Stimulated activated CD4-positive, alpha-beta T cell treated with anti-CD3 and anti-CD28 coated beads, Interleukin-15, amount 100 ng/mL, for 48 hours (primary cell): ENCODE data around the gene C22orf15.

ENCODE experiments used
- DNase-seq, 2 donors: peaks; one replicate each; pipeline ENCODE4 v3.0.0-alpha.2; 2020; ENCODE audit warnings: low read depth in 2 of 2

The C22orf15 gene

GRCh38 chr22:23787600-23787896 is 24.8 kb downstream of the C22orf15 start:
- no peak for DNase-seq

DNA sequence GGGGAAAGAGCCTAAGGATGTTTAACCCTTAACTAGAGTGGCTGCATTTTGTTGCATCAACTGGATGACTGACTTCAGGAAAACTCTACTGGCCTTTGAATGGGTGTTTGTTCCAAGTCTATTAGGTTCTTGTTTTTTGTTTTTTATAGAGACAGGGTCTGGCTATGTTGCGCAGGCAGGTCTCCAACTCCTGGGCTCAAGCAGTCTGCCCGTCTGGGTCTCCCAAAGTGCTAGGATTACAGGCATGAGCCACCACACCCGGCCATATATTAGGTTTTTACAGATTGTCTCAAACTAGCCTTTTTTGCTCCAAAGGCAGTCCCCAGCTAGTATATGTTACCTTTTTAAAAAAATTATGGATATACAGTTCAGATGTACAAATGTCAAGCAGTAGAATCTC is 25.1 kb downstream of the C22orf15 start:
- DNase-seq: no peak

DNA sequence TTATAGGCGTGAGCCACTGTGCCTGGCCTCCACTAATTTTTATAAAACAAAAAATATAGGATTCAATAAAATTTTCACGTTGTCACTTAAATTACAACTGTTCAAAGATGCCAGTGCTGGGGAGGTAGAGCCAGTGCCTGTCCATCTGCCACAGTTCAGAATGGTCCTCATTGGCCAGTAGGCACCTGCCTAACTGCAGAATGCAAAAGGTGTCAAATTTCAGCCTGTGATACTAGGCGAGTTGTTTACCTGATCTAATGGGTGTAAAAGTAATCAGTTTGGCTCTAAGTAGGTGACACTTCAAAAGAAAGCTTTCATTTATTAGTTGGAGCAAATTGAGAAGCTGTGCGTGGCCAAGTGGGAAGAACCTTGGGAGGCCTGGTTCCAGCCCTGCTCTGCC is 26.3 kb downstream of the C22orf15 start:
- no peak for DNase-seq

GRCh38 chr22:23789638-23790037 is 26.8 kb downstream of the C22orf15 start:
- no peak for DNase-seq

- no peak for DNase-seq
Observed at GRCh38 chr22:23790819-23791737, 28.3 kb downstream of the C22orf15 start.

- no peak for DNase-seq
Observed at GRCh38 chr22:23791738-23792645, 29.2 kb downstream of the C22orf15 start.

- DNase-seq: no peak
Observed at GRCh38 chr22:23793326-23793725, 30.5 kb downstream of the C22orf15 start.

DNA sequence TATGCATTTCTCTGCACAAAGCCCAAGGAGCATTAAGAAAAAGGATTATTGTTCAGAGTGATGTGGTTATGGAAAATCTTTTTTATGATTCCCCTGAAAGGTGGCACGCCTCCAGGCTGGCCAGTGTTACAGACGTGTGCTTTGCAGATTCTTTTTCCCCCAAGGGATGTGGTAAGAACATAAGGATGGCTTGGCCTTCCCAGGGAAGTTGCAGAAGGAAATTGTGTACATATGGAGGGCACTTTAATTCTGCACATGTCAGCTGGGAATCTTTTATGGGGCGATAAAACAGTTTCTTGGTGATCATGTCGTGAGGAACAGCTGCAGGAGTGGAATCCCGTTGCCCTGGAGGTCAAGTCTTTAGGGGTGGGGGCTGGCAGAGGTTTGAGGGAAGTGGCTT is 33.7 kb downstream of the C22orf15 start:
- no peak for DNase-seq

- DNase-seq: no peak
Observed at GRCh38 chr22:23800297-23801237, 37.8 kb downstream of the C22orf15 start.

DNA sequence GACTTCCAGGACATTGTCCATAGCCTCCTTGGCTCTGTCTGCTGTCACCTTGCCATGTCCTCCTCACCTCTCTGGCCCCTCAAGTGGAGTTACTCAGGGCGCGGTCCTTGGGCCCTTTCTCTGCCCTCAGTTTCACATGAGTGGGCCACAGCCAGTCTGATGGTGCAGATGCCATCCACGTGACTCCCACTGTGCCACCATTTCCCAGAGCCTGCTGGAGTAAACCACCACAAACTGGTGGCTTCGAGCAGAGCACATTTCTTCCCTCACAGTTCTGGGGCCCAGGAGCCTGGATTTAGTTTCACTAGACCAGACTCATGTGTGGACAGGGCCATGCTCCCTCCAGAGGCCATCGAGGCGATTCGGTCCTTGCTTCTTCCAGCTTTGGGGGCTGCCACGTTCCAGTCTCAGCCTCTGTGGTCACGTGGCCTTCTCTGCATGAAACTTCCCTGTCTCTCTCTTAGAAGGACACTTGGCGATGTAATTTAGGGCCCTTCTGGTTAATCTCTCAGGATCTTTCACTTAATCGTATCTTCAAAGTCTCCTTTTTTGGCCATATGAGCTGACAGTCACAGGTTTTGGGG is 38.5 kb downstream of the C22orf15 start:
- DNase-seq: no peak

- DNase-seq: no peak
Observed at GRCh38 chr22:23801886-23802377, 39.1 kb downstream of the C22orf15 start.

- DNase-seq: no peak
Observed at GRCh38 chr22:23803001-23803819, 40.4 kb downstream of the C22orf15 start.

GRCh38 chr22:23804781-23805291 is 42.0 kb downstream of the C22orf15 start:
- no peak for DNase-seq

DNA sequence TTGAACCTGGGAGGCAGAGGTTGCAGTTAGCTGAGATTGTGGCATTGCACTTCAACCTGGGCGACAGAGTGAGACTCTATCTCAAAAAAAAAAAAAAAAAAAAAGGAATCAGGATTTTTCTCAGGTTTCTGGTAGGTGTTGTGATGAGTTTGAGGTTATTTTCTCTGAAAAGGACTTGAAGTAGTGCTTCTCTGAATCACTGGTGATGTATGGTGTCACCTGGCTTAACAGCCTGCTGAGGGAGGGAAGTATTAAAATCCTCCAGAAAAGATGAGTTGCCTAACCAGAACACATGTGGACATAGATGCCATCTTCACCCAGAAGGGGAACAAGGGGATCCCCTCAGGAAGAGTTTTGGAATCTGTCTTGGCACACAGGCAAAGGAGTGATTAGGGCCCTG is 44.0 kb downstream of the C22orf15 start:
- no peak for DNase-seq

- DNase-seq: no peak
Observed at GRCh38 chr22:23812378-23812777, 49.6 kb downstream of the C22orf15 start.
